SK-N-SH (cell line): ENCODE measurements around the gene ANKH. TPM values are rescaled to one million over a fixed set of nuclear protein-coding genes. Genes with fewer than 3 reads are reported as not detected.

Experiments used
- CTCF ChIA-PET: fragments of 300-600, 350-600 bp; formaldehyde crosslinking; extraction: SDS; loops from one replicate; lab custom pipeline; 2021; lab: Yijun Ruan, JAX
- POLR2A ChIA-PET: fragments of 350-600 bp; sonication (Branson Sonifier 250); formaldehyde crosslinking; extraction: SDS; loops from one replicate; lab custom pipeline; 2020; ENCODE audit warnings: antibody characterized with exemption, inconsistent platforms; lab: Yijun Ruan, JAX
- DNase-seq: peaks from one replicate; pipeline ENCODE4 v3.0.0; 2012
- H2AFZ ChIP-seq: fragments of 200-600 bp; sonication (generic); 2 replicates; pipeline ENCODE4 v1.8.1; 2016; ENCODE audit warnings: antibody characterized with exemption, mild to moderate bottlenecking, low read depth
- H3F3A ChIP-seq: fragments of 200-600 bp; sonication (generic); replicated peaks from 2 replicates; pipeline ENCODE3; 2016; ENCODE audit warnings: antibody characterized with exemption, mild to moderate bottlenecking; ENCODE audit not compliant: insufficient read depth
- H3K27ac ChIP-seq, 2 experiments: fragments of 200-500 bp in 1 of 2; fragments of 200-600 bp in 1 of 2; sonication (Bioruptor generic) in 1 of 2; sonication (generic), shearing (Covaris generic) in 1 of 2; 2 replicates each; pipeline versions ENCODE4 v1.5.1 to v1.6.1; 2014 to 2016; ENCODE audit warnings: low read depth in 2 of 2, inconsistent platforms in 1 of 2, low read length in 1 of 2, mild to moderate bottlenecking in 1 of 2, mixed read lengths in 1 of 2
- H3K27me3 ChIP-seq: fragments of 200-600 bp; sonication (generic), shearing (Covaris generic); 2 replicates; pipeline ENCODE4 v1.6.1; 2016; ENCODE audit warnings: mixed run types; ENCODE audit not compliant: insufficient read depth
- H3K36me3 ChIP-seq, 2 experiments: fragments of 200-500 bp in 1 of 2; fragments of 200-600 bp in 1 of 2; sonication (Bioruptor generic) in 1 of 2; sonication (generic) in 1 of 2; replicated peaks in 1 of 2; 2 replicates each; pipeline versions ENCODE3 to v1.5.1; 2014 to 2016; ENCODE audit warnings: low read length in 1 of 2, mild to moderate bottlenecking in 1 of 2; ENCODE audit not compliant: insufficient read depth in 2 of 2, control insufficient read depth in 1 of 2
- H3K4me1 ChIP-seq, 2 experiments: fragments of 200-500 bp in 1 of 2; fragments of 200-600 bp in 1 of 2; sonication (Bioruptor generic) in 1 of 2; sonication (generic), shearing (Covaris generic) in 1 of 2; 2 replicates each; pipeline versions ENCODE4 v1.5.1 to v1.6.1; 2014 to 2016; ENCODE audit warnings: low read depth in 1 of 2, low read length in 1 of 2, mixed run types in 1 of 2; ENCODE audit not compliant: insufficient read depth in 2 of 2, control insufficient read depth in 1 of 2
- H3K4me2 ChIP-seq: fragments of 200-600 bp; sonication (generic), shearing (Covaris generic); 2 replicates; pipeline ENCODE4 v1.6.1; 2017; ENCODE audit warnings: mixed run types
- H3K4me3 ChIP-seq, 2 experiments: fragments of 200-500 bp in 1 of 2; fragments of 200-600 bp in 1 of 2; sonication (Bioruptor generic) in 1 of 2; sonication (generic), shearing (Covaris generic) in 1 of 2; 2 replicates each; pipeline versions ENCODE4 v1.5.1 to v1.8.1; 2014 to 2016; ENCODE audit warnings: low read depth in 2 of 2, inconsistent platforms in 1 of 2, low read length in 1 of 2, mild to moderate bottlenecking in 1 of 2, mixed read lengths in 1 of 2, moderate library complexity in 1 of 2
- H3K79me2 ChIP-seq: fragments of 200-600 bp; sonication (generic); 2 replicates; pipeline ENCODE4 v1.8.1; 2017; ENCODE audit warnings: mild to moderate bottlenecking; ENCODE audit not compliant: insufficient read depth
- H3K9ac ChIP-seq: fragments of 200-600 bp; sonication (generic); 2 replicates; pipeline ENCODE4 v1.6.1; 2017; ENCODE audit warnings: mixed run types
- H3K9me2 ChIP-seq: fragments of 200-600 bp; sonication (generic); 2 replicates; pipeline ENCODE4 v1.6.1; 2017; ENCODE audit warnings: mixed run types
- H3K9me3 ChIP-seq: fragments of 200-600 bp; sonication (generic); 2 replicates; pipeline ENCODE4 v1.6.1; 2017; ENCODE audit warnings: mixed run types, mild to moderate bottlenecking, moderate library complexity
- H4K20me1 ChIP-seq: fragments of 200-600 bp; sonication (generic); 2 replicates; pipeline ENCODE4 v1.6.1; 2017; ENCODE audit warnings: mild to moderate bottlenecking, mixed run types; ENCODE audit not compliant: insufficient read depth
- CTCF ChIP-seq: fragments of 200-600 bp; sonication (generic); IDR thresholded peaks from 2 replicates; pipeline ENCODE4 v1.6.1; 2017; ENCODE audit warnings: antibody characterized with exemption, mild to moderate bottlenecking, moderate library complexity
- EP300 ChIP-seq, 2 experiments: IDR thresholded peaks; 2 replicates each; pipeline versions ENCODE4 v1.4.0 to v1.6.1; 2012; ENCODE audit warnings: borderline replicate concordance in 1 of 2, low read depth in 1 of 2, low read length in 1 of 2
- FOXJ3 ChIP-seq: sonication (generic); formaldehyde crosslinking; IDR thresholded peaks from 2 replicates; pipeline ENCODE4 v1.5.1; 2020; ENCODE audit warnings: mild to moderate bottlenecking, missing genetic modification reagents
- JUND ChIP-seq: IDR thresholded peaks from 2 replicates; pipeline ENCODE4 v1.4.0; 2012
- MAX ChIP-seq: IDR thresholded peaks from 2 replicates; pipeline ENCODE4 v1.4.0; 2012; ENCODE audit warnings: low read depth
- MEF2A ChIP-seq: IDR thresholded peaks from 2 replicates; pipeline ENCODE4 v1.4.0; 2012; ENCODE audit warnings: low read depth, borderline replicate concordance
- NRF1 ChIP-seq: IDR thresholded peaks from 2 replicates; pipeline ENCODE4 v1.6.1; 2012; ENCODE audit warnings: low read depth, mild to moderate bottlenecking, low read length
- TCF12 ChIP-seq: IDR thresholded peaks from 2 replicates; pipeline ENCODE4 v1.4.0; 2012
- WGBS: methylation state at CpG from one replicate; pipeline ENCODE4 v1.1.6; 2017; ENCODE audit warnings: low lambda C conversion rate; 5-methylcytosine and 5-hydroxymethylcytosine counted together
- polyA plus RNA-seq, 3 experiments: library from polyadenylated mRNA; depleted of rRNA; stranded (reverse); fragments of >200 nt; gene quantifications; 2 replicates each; pipeline ENCODE4 v1.2.3, GENCODE V29; 2012
- TF ChIP-seq, protein P1 (sequence below): IDR thresholded peaks from 2 replicates; pipeline ENCODE4; 2012
- TF ChIP-seq, protein P2 (sequence below): IDR thresholded peaks from 2 replicates; pipeline ENCODE4 v1.4.0; 2012; ENCODE audit warnings: low read depth, borderline replicate concordance
- TF ChIP-seq, protein P3 (sequence below): IDR thresholded peaks from 2 replicates; pipeline ENCODE4 v1.6.1; 2012; ENCODE audit warnings: mild to moderate bottlenecking, low read depth, low read length, moderate library complexity
- TF ChIP-seq, protein P4 (sequence below): fragments of 150-350 bp; IDR thresholded peaks from 2 replicates; pipeline ENCODE4 v1.6.1; 2017; ENCODE audit warnings: antibody characterized with exemption, low read length, low read depth, borderline replicate concordance

The ANKH gene
- polyA plus RNA-seq, 1 of the 3 experiments (the other 2 are of a cell fraction) = 22.0 TPM

- Histone ChIP-seq H2AFZ (no peak overlapping the region), H3K9ac (no peak overlapping the region), H3K4me3 (no peak overlapping the region), H3K79me2 (no peaks in the 10 kb centered on the region), H3K27me3 (no peaks in the 10 kb centered on the region), H3F3A (no peaks in the 10 kb centered on the region), H3K27ac (no peak overlapping the region), H3K9me2 (no peaks in the 10 kb centered on the region)
- POLR2A ChIA-PET = no interaction called here
- no peak for DNase-seq
- TF ChIP-seq NRF1 = no peak
- no peak for TF ChIP-seq EP300 (IDR thresholded peaks at IDR 0.05; ENCODE audit: borderline replicate concordance in 1 of 2, low read depth in 1 of 2, low read length in 1 of 2)
- no peak for TF ChIP-seq TCF12
- no peak for TF ChIP-seq MEF2A
- TF ChIP-seq, protein P1, sequence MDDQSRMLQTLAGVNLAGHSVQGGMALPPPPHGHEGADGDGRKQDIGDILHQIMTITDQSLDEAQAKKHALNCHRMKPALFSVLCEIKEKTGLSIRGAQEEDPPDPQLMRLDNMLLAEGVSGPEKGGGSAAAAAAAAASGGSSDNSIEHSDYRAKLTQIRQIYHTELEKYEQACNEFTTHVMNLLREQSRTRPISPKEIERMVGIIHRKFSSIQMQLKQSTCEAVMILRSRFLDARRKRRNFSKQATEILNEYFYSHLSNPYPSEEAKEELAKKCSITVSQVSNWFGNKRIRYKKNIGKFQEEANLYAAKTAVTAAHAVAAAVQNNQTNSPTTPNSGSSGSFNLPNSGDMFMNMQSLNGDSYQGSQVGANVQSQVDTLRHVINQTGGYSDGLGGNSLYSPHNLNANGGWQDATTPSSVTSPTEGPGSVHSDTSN = no peak
- TF ChIP-seq MAX = no peak
- TF ChIP-seq CTCF = no peak
- TF ChIP-seq, protein P2, sequence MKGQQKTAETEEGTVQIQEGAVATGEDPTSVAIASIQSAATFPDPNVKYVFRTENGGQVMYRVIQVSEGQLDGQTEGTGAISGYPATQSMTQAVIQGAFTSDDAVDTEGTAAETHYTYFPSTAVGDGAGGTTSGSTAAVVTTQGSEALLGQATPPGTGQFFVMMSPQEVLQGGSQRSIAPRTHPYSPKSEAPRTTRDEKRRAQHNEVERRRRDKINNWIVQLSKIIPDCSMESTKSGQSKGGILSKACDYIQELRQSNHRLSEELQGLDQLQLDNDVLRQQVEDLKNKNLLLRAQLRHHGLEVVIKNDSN = no peak
- no peak for TF ChIP-seq JUND
- TF ChIP-seq, protein P3, sequence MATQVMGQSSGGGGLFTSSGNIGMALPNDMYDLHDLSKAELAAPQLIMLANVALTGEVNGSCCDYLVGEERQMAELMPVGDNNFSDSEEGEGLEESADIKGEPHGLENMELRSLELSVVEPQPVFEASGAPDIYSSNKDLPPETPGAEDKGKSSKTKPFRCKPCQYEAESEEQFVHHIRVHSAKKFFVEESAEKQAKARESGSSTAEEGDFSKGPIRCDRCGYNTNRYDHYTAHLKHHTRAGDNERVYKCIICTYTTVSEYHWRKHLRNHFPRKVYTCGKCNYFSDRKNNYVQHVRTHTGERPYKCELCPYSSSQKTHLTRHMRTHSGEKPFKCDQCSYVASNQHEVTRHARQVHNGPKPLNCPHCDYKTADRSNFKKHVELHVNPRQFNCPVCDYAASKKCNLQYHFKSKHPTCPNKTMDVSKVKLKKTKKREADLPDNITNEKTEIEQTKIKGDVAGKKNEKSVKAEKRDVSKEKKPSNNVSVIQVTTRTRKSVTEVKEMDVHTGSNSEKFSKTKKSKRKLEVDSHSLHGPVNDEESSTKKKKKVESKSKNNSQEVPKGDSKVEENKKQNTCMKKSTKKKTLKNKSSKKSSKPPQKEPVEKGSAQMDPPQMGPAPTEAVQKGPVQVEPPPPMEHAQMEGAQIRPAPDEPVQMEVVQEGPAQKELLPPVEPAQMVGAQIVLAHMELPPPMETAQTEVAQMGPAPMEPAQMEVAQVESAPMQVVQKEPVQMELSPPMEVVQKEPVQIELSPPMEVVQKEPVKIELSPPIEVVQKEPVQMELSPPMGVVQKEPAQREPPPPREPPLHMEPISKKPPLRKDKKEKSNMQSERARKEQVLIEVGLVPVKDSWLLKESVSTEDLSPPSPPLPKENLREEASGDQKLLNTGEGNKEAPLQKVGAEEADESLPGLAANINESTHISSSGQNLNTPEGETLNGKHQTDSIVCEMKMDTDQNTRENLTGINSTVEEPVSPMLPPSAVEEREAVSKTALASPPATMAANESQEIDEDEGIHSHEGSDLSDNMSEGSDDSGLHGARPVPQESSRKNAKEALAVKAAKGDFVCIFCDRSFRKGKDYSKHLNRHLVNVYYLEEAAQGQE = no peak
- no peak for TF ChIP-seq FOXJ3 (CRISPR knock-in tag)
- TF ChIP-seq, protein P4, sequence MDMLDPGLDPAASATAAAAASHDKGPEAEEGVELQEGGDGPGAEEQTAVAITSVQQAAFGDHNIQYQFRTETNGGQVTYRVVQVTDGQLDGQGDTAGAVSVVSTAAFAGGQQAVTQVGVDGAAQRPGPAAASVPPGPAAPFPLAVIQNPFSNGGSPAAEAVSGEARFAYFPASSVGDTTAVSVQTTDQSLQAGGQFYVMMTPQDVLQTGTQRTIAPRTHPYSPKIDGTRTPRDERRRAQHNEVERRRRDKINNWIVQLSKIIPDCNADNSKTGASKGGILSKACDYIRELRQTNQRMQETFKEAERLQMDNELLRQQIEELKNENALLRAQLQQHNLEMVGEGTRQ = no peak
- TF ChIP-seq, all 33 proteins: peak for 0
- H3K4me2 ChIP-seq = no peak overlapping the region
- CTCF ChIA-PET = no interaction called here
- H4K20me1 ChIP-seq = no peaks in the 10 kb centered on the region
- 66% methylated on average over 8 of the region's 10 CpGs for WGBS
- H3K4me1 ChIP-seq = no peaks in the 10 kb centered on the region
- H3K36me3 ChIP-seq = no peaks in the 10 kb centered on the region
- H3K9me3 ChIP-seq = no peaks in the 10 kb centered on the region
These were observed 11.3 kb upstream of the ANKH start for GRCh38 chr5:14882658-14883580.
